HEK293 (cell line): ENCODE results near the gene JUP.

Experiments
- CTCF ChIA-PET: fragments of 350-600 bp; formaldehyde crosslinking; extraction: SDS; loops from one replicate; lab custom pipeline; 2021; ENCODE audit warnings: antibody characterized with exemption; lab: Yijun Ruan, JAX
- POLR2A ChIA-PET: fragments of 300-600 bp; formaldehyde crosslinking; extraction: SDS; loops from one replicate; lab custom pipeline; 2020; ENCODE audit warnings: antibody characterized with exemption, inconsistent platforms; lab: Yijun Ruan, JAX
- H3K27ac ChIP-seq: fragments of 200-500 bp; sonication (Bioruptor generic); 2 replicates; pipeline ENCODE4 v1.5.1; 2014; ENCODE audit warnings: low read depth, low read length, control low read depth, inconsistent platforms; ENCODE audit errors: extremely low read depth
- H3K36me3 ChIP-seq, 2 experiments: fragments of 200-500 bp in 1 of 2; sonication (Bioruptor generic) in 1 of 2; 1 replicate in 1 of 2; 2 replicates in 1 of 2; pipeline ENCODE4 v1.5.1; 2014 to 2017; ENCODE audit warnings: inconsistent platforms in 2 of 2, low read length in 2 of 2; ENCODE audit not compliant: control insufficient read depth in 2 of 2, insufficient read depth in 1 of 2
- H3K4me1 ChIP-seq: fragments of 200-500 bp; sonication (Bioruptor generic); 2 replicates; pipeline ENCODE4 v1.5.1; 2014; ENCODE audit warnings: mild to moderate bottlenecking, low read length, inconsistent platforms; ENCODE audit not compliant: control insufficient read depth, insufficient read depth
- H3K4me3 ChIP-seq: 2 replicates; pipeline ENCODE4 v1.5.1; 2011; ENCODE audit warnings: low read depth, mild to moderate bottlenecking, control low read depth, low read length, moderate library complexity
- H3K9me3 ChIP-seq: fragments of 200-500 bp; sonication (Bioruptor generic); 2 replicates; pipeline ENCODE4 v1.5.1; 2014; ENCODE audit warnings: low read depth, low read length, inconsistent platforms; ENCODE audit not compliant: control insufficient read depth, insufficient read depth
- AEBP2 ChIP-seq: fragments of 450-650 bp; formaldehyde crosslinking; IDR thresholded peaks from 2 replicates; pipeline ENCODE4 v1.5.1; 2016; ENCODE audit warnings: missing biosample characterization, missing genetic modification characterization, borderline replicate concordance
- ELK4 ChIP-seq: IDR thresholded peaks from 2 replicates; pipeline ENCODE4 v1.6.1; 2011; ENCODE audit warnings: mild to moderate bottlenecking, low read depth, low read length, borderline replicate concordance
- GLI2 ChIP-seq: fragments of 450-650 bp; formaldehyde crosslinking; IDR thresholded peaks from 2 replicates; pipeline ENCODE4; 2017; ENCODE audit warnings: missing biosample characterization, missing genetic modification characterization, low read depth, borderline replicate concordance
- IKZF3 ChIP-seq: fragments of 450-650 bp; IDR thresholded peaks from 2 replicates; pipeline ENCODE4 v1.5.0; 2018; ENCODE audit warnings: missing biosample characterization, mild to moderate bottlenecking, missing genetic modification characterization, moderate library complexity
- KLF8 ChIP-seq: fragments of 450-650 bp; formaldehyde crosslinking; IDR thresholded peaks from 2 replicates; pipeline ENCODE4 v1.5.1; 2016; ENCODE audit warnings: missing biosample characterization, missing genetic modification characterization
- OSR2 ChIP-seq: fragments of 450-650 bp; formaldehyde crosslinking; IDR thresholded peaks from 2 replicates; pipeline ENCODE4 v1.5.1; 2016; ENCODE audit warnings: missing biosample characterization, missing genetic modification characterization
- SP3 ChIP-seq: fragments of 450-650 bp; formaldehyde crosslinking; IDR thresholded peaks from 2 replicates; pipeline ENCODE4 v1.5.1; 2016; ENCODE audit warnings: missing biosample characterization, missing genetic modification characterization
- WT1 ChIP-seq: fragments of 450-650 bp; formaldehyde crosslinking; IDR thresholded peaks from 2 replicates; pipeline ENCODE4 v1.5.1; 2016; ENCODE audit warnings: missing biosample characterization, missing genetic modification characterization
- YY2 ChIP-seq: fragments of 450-650 bp; formaldehyde crosslinking; IDR thresholded peaks from 2 replicates; pipeline ENCODE4 v1.5.1; 2016; ENCODE audit warnings: missing biosample characterization, missing genetic modification characterization
- ZBTB11 ChIP-seq: fragments of 450-650 bp; formaldehyde crosslinking; conservative IDR thresholded peaks from 2 replicates; pipeline ENCODE4 v1.5.1; 2016; ENCODE audit warnings: low read depth, missing biosample characterization, missing genetic modification characterization
- ZBTB44 ChIP-seq: fragments of 450-650 bp; IDR thresholded peaks from 2 replicates; pipeline ENCODE4 v1.5.1; 2018; ENCODE audit warnings: missing biosample characterization, mild to moderate bottlenecking, missing genetic modification characterization
- ZBTB8A ChIP-seq: fragments of 450-650 bp; formaldehyde crosslinking; IDR thresholded peaks from 2 replicates; pipeline ENCODE4 v1.5.1; 2016; ENCODE audit warnings: missing biosample characterization, missing genetic modification characterization
- ZFP41 ChIP-seq: fragments of 450-650 bp; formaldehyde crosslinking; IDR thresholded peaks from 2 replicates; pipeline ENCODE4 v1.5.1; 2016; ENCODE audit warnings: missing biosample characterization, missing genetic modification characterization, borderline replicate concordance
- ZNF157 ChIP-seq: fragments of 450-650 bp; formaldehyde crosslinking; IDR thresholded peaks from 2 replicates; pipeline ENCODE4 v1.5.1; 2016; ENCODE audit warnings: missing biosample characterization, missing genetic modification characterization
- ZNF518A ChIP-seq: fragments of 450-650 bp; formaldehyde crosslinking; conservative IDR thresholded peaks from 2 replicates; pipeline ENCODE4 v1.5.1; 2016; ENCODE audit warnings: low read depth, missing biosample characterization, missing genetic modification characterization
- ZNF561 ChIP-seq: fragments of 450-650 bp; IDR thresholded peaks from 2 replicates; pipeline ENCODE4 v1.5.1; 2018; ENCODE audit warnings: missing biosample characterization, missing genetic modification characterization, borderline replicate concordance
- ZNF585B ChIP-seq: fragments of 450-650 bp; formaldehyde crosslinking; IDR thresholded peaks from 2 replicates; pipeline ENCODE4 v1.5.1; 2016; ENCODE audit warnings: missing biosample characterization, missing genetic modification characterization
- ZNF600 ChIP-seq: fragments of 450-650 bp; formaldehyde crosslinking; IDR thresholded peaks from 2 replicates; pipeline ENCODE4 v1.5.1; 2016; ENCODE audit warnings: missing biosample characterization, missing genetic modification characterization
- ZNF623 ChIP-seq: fragments of 450-650 bp; formaldehyde crosslinking; IDR thresholded peaks from 2 replicates; pipeline ENCODE4 v1.5.1; 2016; ENCODE audit warnings: missing biosample characterization, missing genetic modification characterization
- ZNF645 ChIP-seq: fragments of 450-650 bp; formaldehyde crosslinking; IDR thresholded peaks from 2 replicates; pipeline ENCODE4; 2016; ENCODE audit warnings: missing biosample characterization, missing genetic modification characterization
- ZNF704 ChIP-seq: fragments of 450-650 bp; formaldehyde crosslinking; IDR thresholded peaks from 2 replicates; pipeline ENCODE4 v1.5.1; 2016; ENCODE audit warnings: missing biosample characterization, missing genetic modification characterization

The JUP gene

GRCh38 chr17:41786227-41787020, at the start of gene JUP:
TSS of gene JUP (minus strand) at chr17:41786711. CDS start at chr17:41771854, 14,857 bp downstream.
- H3K4me3 ChIP-seq: peak within 1 kb of the TSS; percentile 61
- peak within 1 kb of the TSS; percentile 53; the same call in 1 of the 2 replicates for H3K27ac ChIP-seq
- CTCF ChIA-PET: interaction anchor here (0.5 to 4.7 kb wide), 29 partner anchors 11 to 363 kb away, joined by 3 to 108 read pairs (median 5); partner anchors contain the start of genes HAP1, KLHL10, NT5C3B and P3H4
- H3K36me3 ChIP-seq: peaks cover 0 to 6% of the 10 kb centered on the region in 2 experiments; a peak in 2 of 3 replicates
- POLR2A ChIA-PET: interaction anchor here (0.6 to 4.4 kb wide), 47 partner anchors 8 to 1607 kb away, joined by 3 to 105 read pairs (median 5); partner anchors contain the start of genes ACLY, DNAJC7, EIF1 and FKBP10
- H3K4me1 ChIP-seq: peaks cover 12% of the 10 kb centered on the region
- H3K9me3 ChIP-seq: no peaks in the 10 kb centered on the region
- TF ChIP-seq ZNF704 (no peak), ZBTB44 (tag by site-specific recombination) (0 out of 2 replicates have a peak, but pooled peaks have one; percentile 15), ZNF600 (tag by site-specific recombination) (peak; percentile 99), AEBP2 (tag by site-specific recombination) (no peak), ZNF561 (tag by site-specific recombination) (peak; percentile 89), IKZF3 (tag by site-specific recombination) (0 out of 2 replicates have a peak, but pooled peaks have one; percentile 36), ZNF157 (tag by site-specific recombination) (no peak), ZNF518A (no peak), ZNF585B (tag by site-specific recombination) (no peak), ZFP41 (no peak), WT1 (no peak), YY2 (no peak), KLF8 (tag by site-specific recombination) (peak; percentile 93), OSR2 (no peak), ZNF623 (no peak), ZBTB11 (no peak), ELK4 (no peak), SP3 (peak; percentile 98), GLI2 (no peak), ZNF645 (tag by site-specific recombination) (no peak), ZBTB8A (tag by site-specific recombination) (no peak)
